Uterus (tissue), 2 donors: ENCODE measurements around the gene SLFN12.

Experiments used
- POLR2A ChIP-seq, 2 donors: fragments of 450-650 bp; IDR thresholded peaks; one replicate each; pipeline ENCODE4 v1.6.1; 2016; ENCODE audit warnings: antibody characterized with exemption in 2 of 2, mild to moderate bottlenecking in 1 of 2, moderate library complexity in 1 of 2
- TF ChIP-seq, protein P1 (sequence below), 4 experiments: fragments of 200-600 bp in 2 of 4; fragments of 450-650 bp in 2 of 4; sonication (generic) in 2 of 4; IDR thresholded peaks; one replicate each; pipeline ENCODE4 v1.5.1; 2016 to 2019; ENCODE audit warnings: antibody characterized with exemption in 4 of 4, mild to moderate bottlenecking in 2 of 4, moderate library complexity in 1 of 4

DNA sequence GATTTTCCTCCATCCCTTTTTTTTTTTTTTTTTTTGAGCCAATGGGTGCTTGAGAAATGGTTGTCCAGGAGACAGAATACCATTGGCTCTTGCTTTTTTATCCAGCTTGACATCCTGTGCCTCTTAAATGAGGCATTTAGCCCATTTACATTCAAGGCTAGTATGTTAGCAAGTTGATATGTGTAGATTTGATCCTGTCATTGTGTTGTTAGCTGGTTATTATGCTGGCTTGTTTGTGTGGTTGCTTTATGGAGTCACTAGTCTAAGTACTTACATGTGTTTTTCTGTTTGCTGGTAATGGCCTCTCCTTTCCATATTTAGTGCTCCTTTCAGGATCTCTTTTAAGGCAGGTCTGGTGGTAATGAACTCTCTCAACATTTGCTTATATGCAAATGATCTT, 44.8 kb downstream of the SLFN12 start:
- TF ChIP-seq, protein P1, sequence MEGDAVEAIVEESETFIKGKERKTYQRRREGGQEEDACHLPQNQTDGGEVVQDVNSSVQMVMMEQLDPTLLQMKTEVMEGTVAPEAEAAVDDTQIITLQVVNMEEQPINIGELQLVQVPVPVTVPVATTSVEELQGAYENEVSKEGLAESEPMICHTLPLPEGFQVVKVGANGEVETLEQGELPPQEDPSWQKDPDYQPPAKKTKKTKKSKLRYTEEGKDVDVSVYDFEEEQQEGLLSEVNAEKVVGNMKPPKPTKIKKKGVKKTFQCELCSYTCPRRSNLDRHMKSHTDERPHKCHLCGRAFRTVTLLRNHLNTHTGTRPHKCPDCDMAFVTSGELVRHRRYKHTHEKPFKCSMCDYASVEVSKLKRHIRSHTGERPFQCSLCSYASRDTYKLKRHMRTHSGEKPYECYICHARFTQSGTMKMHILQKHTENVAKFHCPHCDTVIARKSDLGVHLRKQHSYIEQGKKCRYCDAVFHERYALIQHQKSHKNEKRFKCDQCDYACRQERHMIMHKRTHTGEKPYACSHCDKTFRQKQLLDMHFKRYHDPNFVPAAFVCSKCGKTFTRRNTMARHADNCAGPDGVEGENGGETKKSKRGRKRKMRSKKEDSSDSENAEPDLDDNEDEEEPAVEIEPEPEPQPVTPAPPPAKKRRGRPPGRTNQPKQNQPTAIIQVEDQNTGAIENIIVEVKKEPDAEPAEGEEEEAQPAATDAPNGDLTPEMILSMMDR (IDR thresholded peaks at IDR 0.05): no peak
- TF ChIP-seq POLR2A (IDR thresholded peaks at IDR 0.05): no peak
